Astrocyte (in vitro differentiated cells and primary cell): ENCODE data around the gene ZSWIM2. TPM values are rescaled to one million over a fixed set of nuclear protein-coding genes. Genes with fewer than 3 reads are reported as not detected.

Source experiments
- DNase-seq: peaks from one replicate; pipeline ENCODE4 v3.0.0-alpha.2; 2010; ENCODE audit warnings: low read depth
- FAIRE-seq: peaks from 2 replicates; lab custom pipeline; 2011; peaks lifted over from hg19 to GRCh38; lab: Jason Lieb, UNC
- H2AFZ ChIP-seq: 2 replicates; pipeline ENCODE4 v1.6.0; 2012; ENCODE audit warnings: low read depth, low read length, inconsistent platforms
- H3K27ac ChIP-seq: 2 replicates; pipeline ENCODE4 v1.5.1; 2011; ENCODE audit warnings: low read depth, low read length, inconsistent platforms
- H3K27me3 ChIP-seq: 2 replicates; pipeline ENCODE4 v1.6.0; 2011; ENCODE audit warnings: low read length, inconsistent platforms; ENCODE audit not compliant: insufficient read depth
- H3K36me3 ChIP-seq: 2 replicates; pipeline ENCODE4 v1.5.1; 2011; ENCODE audit warnings: low read length, inconsistent platforms; ENCODE audit not compliant: insufficient read depth
- H3K4me1 ChIP-seq: 2 replicates; pipeline ENCODE4 v1.5.1; 2011; ENCODE audit warnings: low read length, inconsistent platforms; ENCODE audit not compliant: insufficient read depth
- H3K4me2 ChIP-seq: 2 replicates; pipeline ENCODE4 v1.6.0; 2012; ENCODE audit warnings: low read length, inconsistent platforms
- H3K4me3 ChIP-seq: 2 replicates; pipeline ENCODE4 v1.5.1; 2011; ENCODE audit warnings: low read depth, mild to moderate bottlenecking, low read length, inconsistent platforms; ENCODE audit not compliant: insufficient read depth
- H3K79me2 ChIP-seq: 2 replicates; pipeline ENCODE4 v1.6.0; 2012; ENCODE audit warnings: mild to moderate bottlenecking, low read length, inconsistent platforms; ENCODE audit not compliant: insufficient read depth
- H3K9ac ChIP-seq: 2 replicates; pipeline ENCODE4 v1.6.0; 2012; ENCODE audit warnings: mild to moderate bottlenecking, low read length, inconsistent platforms
- H3K9me3 ChIP-seq: 2 replicates; pipeline ENCODE4 v1.5.1; 2012; ENCODE audit warnings: low read depth, mild to moderate bottlenecking, low read length, inconsistent platforms; ENCODE audit not compliant: insufficient read depth
- H4K20me1 ChIP-seq: 2 replicates; pipeline ENCODE4 v1.6.0; 2012; ENCODE audit warnings: low read length, inconsistent platforms; ENCODE audit not compliant: insufficient read depth
- H3K27ac Mint-ChIP-seq: one replicate; pipeline ENCODE4 v1.8.0; 2021; ENCODE audit warnings: mild to moderate bottlenecking, mixed read lengths; ENCODE audit not compliant: unreplicated experiment
- H3K27me3 Mint-ChIP-seq: one replicate; pipeline ENCODE4 v1.8.0; 2021; ENCODE audit warnings: low read depth, mixed read lengths; ENCODE audit not compliant: unreplicated experiment
- H3K36me3 Mint-ChIP-seq: one replicate; pipeline ENCODE4 v1.8.0; 2021; ENCODE audit warnings: low read depth, mixed read lengths; ENCODE audit not compliant: unreplicated experiment
- H3K4me1 Mint-ChIP-seq: one replicate; pipeline ENCODE4 v1.8.0; 2021; ENCODE audit warnings: low read depth, mixed read lengths; ENCODE audit not compliant: unreplicated experiment
- H3K4me3 Mint-ChIP-seq: one replicate; pipeline ENCODE4 v1.8.0; 2021; ENCODE audit warnings: mild to moderate bottlenecking, moderate library complexity, mixed read lengths; ENCODE audit not compliant: unreplicated experiment
- H3K9me3 Mint-ChIP-seq: one replicate; pipeline ENCODE4 v1.8.0; 2021; ENCODE audit warnings: mild to moderate bottlenecking, mixed read lengths; ENCODE audit not compliant: unreplicated experiment
- CTCF ChIP-seq: IDR thresholded peaks from 2 replicates; pipeline ENCODE4 v1.5.1; 2011; ENCODE audit warnings: low read depth, mild to moderate bottlenecking, inconsistent platforms, low read length, moderate library complexity; ENCODE audit not compliant: insufficient read depth
- EZH2 ChIP-seq: IDR thresholded peaks from 2 replicates; pipeline ENCODE4 v1.6.1; 2012; ENCODE audit warnings: mild to moderate bottlenecking, low read length, inconsistent platforms; ENCODE audit not compliant: insufficient read depth
- total RNA-seq: library from RNA; stranded (reverse); gene quantifications from 2 replicates; pipeline ENCODE4 v1.2.1, GENCODE V29; 2021

The ZSWIM2 gene
- total RNA-seq, 1 donor from 2014 or later = not detected

- DNase-seq (no peak), FAIRE-seq (no peak)
- Mint-ChIP-seq H3K4me1 (peaks cover 11% of the 10 kb centered on the region), H3K27ac (peak overlapping the region; percentile 41), H3K4me3 (no peak overlapping the region), H3K27me3 (no peaks in the 10 kb centered on the region), H3K36me3 (no peaks in the 10 kb centered on the region), H3K9me3 (no peaks in the 10 kb centered on the region)
- Histone ChIP-seq H3K27ac (no peak overlapping the region), H3K79me2 (no peaks in the 10 kb centered on the region), H3K4me1 (peaks cover 4% of the 10 kb centered on the region), H3K27me3 (no peaks in the 10 kb centered on the region), H4K20me1 (no peaks in the 10 kb centered on the region), H3K4me3 (no peak overlapping the region), H2AFZ (no peak overlapping the region), H3K9ac (no peak overlapping the region), H3K36me3 (no peaks in the 10 kb centered on the region), H3K4me2 (no peak overlapping the region), H3K9me3 (no peaks in the 10 kb centered on the region)
- TF ChIP-seq CTCF (no peak), EZH2 (no peak)
Observed at GRCh38 chr2:186855216-186855615, 6.2 kb upstream of the ZSWIM2 start.

DNA sequence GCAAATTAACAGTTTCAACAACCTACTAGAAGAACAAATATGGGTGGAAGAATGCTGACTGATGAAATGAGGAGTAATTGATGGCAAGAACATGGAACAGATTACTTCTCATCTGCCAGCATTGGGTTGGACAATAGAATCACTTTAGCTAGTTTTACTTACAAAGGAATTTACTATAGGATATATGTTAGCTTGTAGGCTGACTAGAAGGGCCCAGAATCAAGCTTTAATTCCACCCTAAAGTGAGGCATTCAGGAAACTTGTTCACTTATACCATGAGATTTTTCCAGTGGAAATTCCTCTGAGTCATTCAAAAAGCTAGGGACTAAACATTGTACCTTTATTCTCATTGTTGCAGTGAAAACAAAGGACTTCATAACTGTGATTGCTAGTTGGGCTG lies 5.0 kb upstream of the ZSWIM2 start:
- Histone ChIP-seq H3K9me3 (no peaks in the 10 kb centered on the region), H3K4me3 (no peak overlapping the region), H3K79me2 (no peaks in the 10 kb centered on the region), H3K27me3 (no peaks in the 10 kb centered on the region), H2AFZ (peak overlapping the region; percentile 14), H3K9ac (no peak overlapping the region), H4K20me1 (no peaks in the 10 kb centered on the region), H3K36me3 (no peaks in the 10 kb centered on the region), H3K4me1 (peaks cover 12% of the 10 kb centered on the region), H3K4me2 (peak overlapping the region; percentile 20), H3K27ac (no peak overlapping the region)
- Mint-ChIP-seq H3K27me3 (no peaks in the 10 kb centered on the region), H3K4me1 (peaks cover 13% of the 10 kb centered on the region), H3K36me3 (no peaks in the 10 kb centered on the region), H3K4me3 (no peak overlapping the region), H3K9me3 (no peaks in the 10 kb centered on the region), H3K27ac (peak overlapping the region; percentile 23)
- DNase-seq = peak; percentile 44
- TF ChIP-seq EZH2 (no peak), CTCF (no peak)
- FAIRE-seq = no peak

- H3K4me1 ChIP-seq = peaks cover 12% of the 10 kb centered on the region
- H3K36me3 ChIP-seq = no peaks in the 10 kb centered on the region
- H3K79me2 ChIP-seq = no peaks in the 10 kb centered on the region
- no peaks in the 10 kb centered on the region for H3K9me3 Mint-ChIP-seq
- TF ChIP-seq EZH2 (no peak), CTCF (no peak)
- no peaks in the 10 kb centered on the region for H3K27me3 ChIP-seq
- DNase-seq (no peak), FAIRE-seq (no peak)
- H3K4me1 Mint-ChIP-seq = peaks cover 13% of the 10 kb centered on the region
- H2AFZ ChIP-seq = no peak overlapping the region
- no peaks in the 10 kb centered on the region for H3K9me3 ChIP-seq
- no peak overlapping the region for H3K4me3 ChIP-seq
- H4K20me1 ChIP-seq = no peaks in the 10 kb centered on the region
- no peak overlapping the region for H3K4me2 ChIP-seq
- no peak overlapping the region for H3K27ac ChIP-seq
- no peak overlapping the region for H3K9ac ChIP-seq
- no peaks in the 10 kb centered on the region for H3K36me3 Mint-ChIP-seq
- H3K27ac Mint-ChIP-seq = no peak overlapping the region
- H3K4me3 Mint-ChIP-seq = no peak overlapping the region
- H3K27me3 Mint-ChIP-seq = no peaks in the 10 kb centered on the region
Observed at GRCh38 chr2:186852508-186852907, 3.5 kb upstream of the ZSWIM2 start.
